ENCODE results near the gene PIGM. TPM values are rescaled to one million over a fixed set of nuclear protein-coding genes. Genes with fewer than 3 reads are reported as not detected.

PIGM gene
- total RNA-seq, 2 experiments from 2014 or later, result 4.2 to 4.5 TPM

GRCh38 chr1:160040476-160040875, 8.7 kb upstream of the PIGM start:
- H3K4me3 Mint-ChIP-seq, result no peak overlapping the region
- CTCF ChIA-PET, result interaction anchor here (2.3 to 27.3 kb wide), 2 partner anchors 33 to 35 kb away, joined by 10 to 617 read pairs; partner anchors contain the start of genes KCNJ10 and KCNJ9
- H3K27ac Mint-ChIP-seq, result no peak overlapping the region
- ATAC-seq (no peak), DNase-seq (no peak)
- no peaks in the 10 kb centered on the region for H3K36me3 Mint-ChIP-seq (ENCODE audit: low read depth)
- H3K9me3 Mint-ChIP-seq (ENCODE audit: insufficient read depth), result no peaks in the 10 kb centered on the region
- no peaks in the 10 kb centered on the region for H3K4me1 Mint-ChIP-seq (ENCODE audit: low read depth)
- peaks cover 7% of the 10 kb centered on the region for H3K27me3 Mint-ChIP-seq (ENCODE audit: low read depth)
- POLR2A ChIA-PET, result no interaction called here

- ATAC-seq (no peak), DNase-seq (no peak)
- H3K27me3 Mint-ChIP-seq (ENCODE audit: low read depth), result peaks cover 12% of the 10 kb centered on the region
- H3K36me3 Mint-ChIP-seq (ENCODE audit: low read depth), result peaks cover 7% of the 10 kb centered on the region
- H3K27ac Mint-ChIP-seq, result peak overlapping the region; percentile 90
- POLR2A ChIA-PET, result interaction anchor here (0.9 to 2.9 kb wide), 5 partner anchors 22 to 109 kb away, joined by 3 to 14 read pairs (median 4); partner anchors contain the start of gene TAGLN2
- CTCF ChIA-PET, result interaction anchor here (0.6 to 5.4 kb wide), 6 partner anchors 9 to 74 kb away, joined by 3 to 67 read pairs (median 23); partner anchors contain the start of gene KCNJ9
- peak overlapping the region; percentile 95 for H3K4me3 Mint-ChIP-seq
- H3K9me3 Mint-ChIP-seq (ENCODE audit: insufficient read depth), result no peaks in the 10 kb centered on the region
- H3K4me1 Mint-ChIP-seq (ENCODE audit: low read depth), result peaks cover 29% of the 10 kb centered on the region
Observed at GRCh38 chr1:160032165-160032820, 503 bp upstream of the PIGM start.

DNA sequence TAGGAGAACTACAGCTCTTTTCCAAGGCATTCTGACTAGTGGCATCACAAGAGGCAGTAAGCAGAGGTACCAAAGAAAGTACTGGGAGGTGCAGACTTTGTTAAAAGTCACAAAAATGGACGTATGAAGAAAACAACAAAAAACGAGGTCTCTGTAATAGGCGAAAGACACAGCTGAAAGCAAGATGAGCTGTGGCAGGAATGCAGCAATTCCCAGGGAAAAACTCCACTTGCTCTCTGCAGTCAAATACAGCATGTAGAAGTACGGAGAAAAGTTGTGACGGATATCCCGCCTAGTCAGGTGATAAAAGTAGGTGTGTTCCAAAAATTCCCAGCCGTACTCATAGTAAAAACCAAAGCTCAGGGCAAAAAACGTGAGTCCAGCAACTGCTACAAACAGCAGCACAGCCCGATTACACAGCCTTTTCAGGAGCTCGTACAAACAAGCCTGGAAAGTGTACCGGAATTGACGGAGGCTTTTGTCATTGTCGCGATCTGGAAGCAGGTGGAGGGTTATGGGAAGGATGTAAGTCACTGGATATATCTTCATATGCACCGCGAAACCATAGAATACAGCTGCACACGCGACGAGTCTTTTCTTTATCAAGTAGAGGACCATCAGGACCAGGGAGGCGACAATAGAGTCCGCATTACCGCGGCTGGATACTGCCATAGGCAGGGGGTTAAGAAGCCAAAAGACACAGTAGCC, 979 bp downstream of the PIGM start:
- peaks cover 10% of the 10 kb centered on the region for H3K36me3 Mint-ChIP-seq (ENCODE audit: low read depth)
- H3K4me1 Mint-ChIP-seq (ENCODE audit: low read depth), result peaks cover 29% of the 10 kb centered on the region
- POLR2A ChIA-PET, result interaction anchor here (1.2 to 2.9 kb wide), 4 partner anchors 60 to 107 kb away, joined by 3 to 14 read pairs (median 5); partner anchors contain the start of gene TAGLN2
- no peak for DNase-seq
- peak overlapping the region; percentile 90 for H3K27ac Mint-ChIP-seq
- H3K4me3 Mint-ChIP-seq, result peak overlapping the region; percentile 95
- CTCF ChIA-PET, result interaction anchor here (1.1 to 5.4 kb wide), 11 partner anchors 10 to 221 kb away, joined by 3 to 67 read pairs (median 5); partner anchors contain the start of gene KCNJ9
- H3K9me3 Mint-ChIP-seq (ENCODE audit: insufficient read depth), result no peaks in the 10 kb centered on the region
- peak; percentile 26 for ATAC-seq
- peaks cover 12% of the 10 kb centered on the region for H3K27me3 Mint-ChIP-seq (ENCODE audit: low read depth)

DNA sequence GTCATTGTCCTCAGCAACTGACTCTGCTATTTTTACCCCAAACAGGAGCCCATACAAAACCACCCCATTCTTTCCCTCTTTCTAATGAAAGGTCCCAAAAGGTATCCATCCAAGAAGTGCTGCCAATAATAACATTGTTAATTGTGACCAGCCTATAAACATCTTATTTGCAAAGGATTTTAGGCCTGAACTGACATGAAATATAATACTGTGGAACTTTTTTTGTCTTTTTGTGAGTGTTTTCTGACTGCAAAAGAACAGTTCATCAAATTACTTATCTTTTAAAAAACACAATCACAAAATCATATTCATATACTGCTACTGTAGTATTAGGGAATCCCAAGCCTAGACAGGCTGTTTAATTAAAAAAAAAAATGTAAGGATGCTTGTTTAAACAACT, 3.4 kb downstream of the PIGM start:
- CTCF ChIA-PET, result interaction anchor here (0.6 to 1.0 kb wide), 2 partner anchors 21 to 22 kb away, joined by 3 to 6 read pairs; no protein-coding TSS in a partner anchor
- Mint-ChIP-seq H3K36me3 (ENCODE audit: low read depth) (peaks cover 10% of the 10 kb centered on the region), H3K27me3 (ENCODE audit: low read depth) (peaks cover 5% of the 10 kb centered on the region), H3K9me3 (ENCODE audit: insufficient read depth) (no peaks in the 10 kb centered on the region), H3K27ac (no peak overlapping the region), H3K4me3 (no peak overlapping the region), H3K4me1 (ENCODE audit: low read depth) (peaks cover 29% of the 10 kb centered on the region)
- no peak for DNase-seq
- POLR2A ChIA-PET, result no interaction called here
- ATAC-seq, result no peak

DNA sequence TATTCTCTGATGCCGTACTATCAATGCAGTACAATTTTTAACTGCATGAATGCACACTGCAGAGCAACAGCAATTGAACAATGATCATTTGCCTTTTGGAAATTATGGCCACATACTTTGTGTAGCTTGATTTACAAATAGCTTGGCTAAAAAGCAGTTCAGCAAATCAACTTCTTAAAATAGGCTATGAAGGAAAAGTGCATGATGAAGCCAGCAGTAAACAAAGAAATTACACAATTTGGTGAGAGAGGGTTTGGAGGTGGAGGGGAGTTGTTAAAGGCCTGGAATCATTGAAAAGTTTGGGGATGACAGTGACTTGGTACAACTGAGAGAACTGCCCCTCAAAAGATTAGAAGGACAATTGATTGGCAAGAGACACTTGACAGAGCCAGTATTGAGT, 6.5 kb downstream of the PIGM start:
- H3K27me3 Mint-ChIP-seq (ENCODE audit: low read depth), result peaks cover 5% of the 10 kb centered on the region
- DNase-seq (no peak), ATAC-seq (no peak)
- POLR2A ChIA-PET, result no interaction called here
- H3K36me3 Mint-ChIP-seq (ENCODE audit: low read depth), result peaks cover 7% of the 10 kb centered on the region
- peaks cover 9% of the 10 kb centered on the region for H3K4me1 Mint-ChIP-seq (ENCODE audit: low read depth)
- H3K9me3 Mint-ChIP-seq (ENCODE audit: insufficient read depth), result no peaks in the 10 kb centered on the region
- CTCF ChIA-PET, result interaction anchor here (1.7 to 4.9 kb wide), 2 partner anchors 19 to 245 kb away, joined by 4 to 36 read pairs; partner anchors contain the start of gene DUSP23
- H3K27ac Mint-ChIP-seq, result no peak overlapping the region
- H3K4me3 Mint-ChIP-seq, result no peak overlapping the region

GRCh38 chr1:160024195-160024905, 7.4 kb downstream of the PIGM start:
- ATAC-seq (no peak), DNase-seq (peak; percentile 8)
- Mint-ChIP-seq H3K27ac (no peak overlapping the region), H3K9me3 (ENCODE audit: insufficient read depth) (no peaks in the 10 kb centered on the region), H3K4me3 (no peak overlapping the region), H3K27me3 (ENCODE audit: low read depth) (peaks cover 5% of the 10 kb centered on the region), H3K4me1 (ENCODE audit: low read depth) (peaks cover 3% of the 10 kb centered on the region), H3K36me3 (ENCODE audit: low read depth) (peaks cover 7% of the 10 kb centered on the region)
- CTCF ChIA-PET, result interaction anchor here (1.0 to 4.9 kb wide), 6 partner anchors 18 to 244 kb away, joined by 3 to 36 read pairs (median 4); partner anchors contain the start of gene DUSP23
- POLR2A ChIA-PET, result no interaction called here

- POLR2A ChIA-PET, result no interaction called here
- ATAC-seq, result no peak
Observed at GRCh38 chr1:160022330-160023310, 9.2 kb downstream of the PIGM start.

DNA sequence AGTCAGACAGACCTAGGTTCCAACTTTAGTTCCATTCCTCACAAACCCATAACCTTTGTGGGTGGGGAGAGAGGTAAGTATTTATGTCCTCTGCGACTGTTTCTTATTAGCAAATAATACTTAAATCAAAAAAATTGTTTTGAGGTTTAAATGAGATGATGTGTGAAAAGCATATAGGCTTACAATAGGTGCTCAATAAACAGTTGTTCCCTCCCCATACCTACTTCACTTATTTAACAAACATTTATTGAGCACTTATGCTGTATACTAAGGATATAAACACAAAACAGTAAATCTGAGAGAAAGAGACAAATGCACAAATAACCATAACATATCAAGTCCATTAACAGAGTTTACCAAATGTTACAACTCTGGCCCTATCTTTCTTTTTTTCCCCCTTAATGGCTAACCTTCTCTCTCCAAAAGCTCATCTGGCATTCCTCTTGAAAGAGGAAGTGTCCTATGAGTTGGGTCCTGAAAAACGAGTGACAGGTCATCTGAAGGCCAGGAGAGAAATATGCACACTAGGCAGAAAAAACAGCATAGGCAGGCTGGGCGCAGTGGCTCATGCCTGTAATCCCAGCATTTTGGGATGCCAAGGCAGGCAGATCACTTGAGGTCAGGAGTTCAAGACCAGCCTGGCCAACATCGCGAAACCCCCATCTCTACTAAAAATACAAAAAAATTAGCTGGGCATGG, 10.3 kb downstream of the PIGM start:
- ATAC-seq (no peak), DNase-seq (no peak)
- CTCF ChIA-PET, result interaction anchor here (1.5 to 4.9 kb wide), 2 partner anchors 9 to 15 kb away, joined by 5 to 36 read pairs; no protein-coding TSS in a partner anchor
- Mint-ChIP-seq H3K4me3 (no peak overlapping the region), H3K27ac (no peak overlapping the region), H3K27me3 (ENCODE audit: low read depth) (peaks cover 12% of the 10 kb centered on the region), H3K4me1 (ENCODE audit: low read depth) (peaks cover 5% of the 10 kb centered on the region), H3K9me3 (ENCODE audit: insufficient read depth) (no peaks in the 10 kb centered on the region), H3K36me3 (ENCODE audit: low read depth) (no peaks in the 10 kb centered on the region)
- POLR2A ChIA-PET, result no interaction called here

More at GRCh38 chr1:160022330-160023310, 9.2 kb downstream of the PIGM start:
- peaks cover 8% of the 10 kb centered on the region for H3K27me3 Mint-ChIP-seq (ENCODE audit: low read depth)
- peaks cover 4% of the 10 kb centered on the region for H3K36me3 Mint-ChIP-seq (ENCODE audit: low read depth)
- no peak overlapping the region for H3K27ac Mint-ChIP-seq
- no peaks in the 10 kb centered on the region for H3K9me3 Mint-ChIP-seq (ENCODE audit: insufficient read depth)
- no peak overlapping the region for H3K4me3 Mint-ChIP-seq
- DNase-seq, result peak; percentile 12
- CTCF ChIA-PET, result interaction anchor here (0.9 to 4.9 kb wide), 6 partner anchors 8 to 63 kb away, joined by 3 to 36 read pairs (median 4); partner anchors contain the start of gene PIGM
- peaks cover 5% of the 10 kb centered on the region for H3K4me1 Mint-ChIP-seq (ENCODE audit: low read depth)

DNA sequence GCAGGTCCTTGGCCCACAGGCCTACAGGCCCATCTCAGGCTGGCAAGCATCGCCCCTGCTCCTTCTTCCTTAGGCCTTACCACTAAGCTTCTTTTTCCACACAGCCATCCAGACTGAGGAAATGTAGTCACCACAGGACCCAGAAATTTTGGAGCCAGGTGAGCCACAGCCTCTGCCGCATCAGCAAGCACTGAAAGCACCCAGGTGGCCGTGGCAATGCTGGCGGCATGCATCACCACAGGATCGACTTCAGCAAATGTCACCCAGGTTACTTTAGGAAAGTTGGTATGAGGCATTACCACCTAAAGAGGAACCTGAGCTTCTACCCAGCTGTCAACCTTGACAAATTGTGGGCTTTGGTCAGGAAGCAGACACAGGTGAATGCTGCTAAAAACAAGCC, 11.6 kb downstream of the PIGM start:
- ChIA-PET CTCF (interaction anchor here (0.8 to 6.9 kb wide), 8 partner anchors 10 to 807 kb away, joined by 3 to 74 read pairs (median 5); no protein-coding TSS in a partner anchor), POLR2A (interaction anchor here (1.1 kb wide), 1 partner anchor 58 kb away, joined by 3 read pairs; no protein-coding TSS in a partner anchor)
- H3K4me3 Mint-ChIP-seq, result no peak overlapping the region
- peaks cover 5% of the 10 kb centered on the region for H3K4me1 Mint-ChIP-seq (ENCODE audit: low read depth)
- DNase-seq (no peak), ATAC-seq (no peak)
- no peak overlapping the region for H3K27ac Mint-ChIP-seq
- no peaks in the 10 kb centered on the region for H3K36me3 Mint-ChIP-seq (ENCODE audit: low read depth)
- no peaks in the 10 kb centered on the region for H3K9me3 Mint-ChIP-seq (ENCODE audit: insufficient read depth)
- H3K27me3 Mint-ChIP-seq (ENCODE audit: low read depth), result peaks cover 12% of the 10 kb centered on the region

- H3K4me1 Mint-ChIP-seq (ENCODE audit: low read depth), result peaks cover 5% of the 10 kb centered on the region
- H3K27me3 Mint-ChIP-seq (ENCODE audit: low read depth), result peaks cover 14% of the 10 kb centered on the region
- DNase-seq (peak; percentile 19), ATAC-seq (no peak)
- H3K36me3 Mint-ChIP-seq (ENCODE audit: low read depth), result no peaks in the 10 kb centered on the region
- H3K4me3 Mint-ChIP-seq, result no peak overlapping the region
- no peak overlapping the region for H3K27ac Mint-ChIP-seq
- POLR2A ChIA-PET, result interaction anchor here (0.6 kb wide), 1 partner anchor 27 kb away, joined by 3 read pairs; no protein-coding TSS in a partner anchor
- CTCF ChIA-PET, result interaction anchor here (1.6 to 6.9 kb wide), 2 partner anchors 12 to 27 kb away, joined by 4 to 74 read pairs; no protein-coding TSS in a partner anchor
- no peaks in the 10 kb centered on the region for H3K9me3 Mint-ChIP-seq (ENCODE audit: insufficient read depth)
Observed at GRCh38 chr1:160018900-160019299, 12.9 kb downstream of the PIGM start.

Data from activated CD8-positive, alpha-beta T cell treated with anti-CD3 and anti-CD28 coated beads, Interleukin-2, amount 10 ng/mL, durations not matched to agents 7 days and 5 days (primary cell).